NCI-H1417 treated with DMSO at 0.1 percent for 48 hours (cell line): ENCODE results near the gene NLGN4X.

Source experiments
- DNase-seq: peaks from one replicate; lab custom pipeline; 2025; lab: John Stamatoyannopoulos, UW

NLGN4X gene

GRCh38 chrX:5867778-5868177, 360.9 kb downstream of the NLGN4X start:
- DNase-seq: no peak

GRCh38 chrX:5857232-5857631, 371.4 kb downstream of the NLGN4X start:
- DNase-seq: no peak

DNA sequence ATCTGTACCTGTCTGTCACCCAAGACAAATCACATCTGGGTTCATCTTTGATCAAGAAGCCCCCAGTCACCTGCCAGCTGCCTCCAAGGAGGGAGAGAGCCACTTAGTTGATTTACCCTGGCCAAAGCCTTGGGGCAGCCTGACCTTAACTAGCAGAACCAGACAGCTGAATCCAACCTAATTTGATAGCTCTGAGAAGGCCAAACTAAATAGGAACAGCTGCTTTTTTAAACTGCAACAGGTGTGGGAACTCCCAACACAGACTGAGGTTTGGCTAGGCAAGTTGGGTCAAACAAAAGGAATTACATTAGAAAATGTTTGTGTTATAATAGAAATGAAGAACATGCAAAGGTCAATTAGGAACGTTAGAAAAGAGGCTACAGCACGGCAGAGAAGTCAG, 375.7 kb downstream of the NLGN4X start:
- no peak for DNase-seq

DNA sequence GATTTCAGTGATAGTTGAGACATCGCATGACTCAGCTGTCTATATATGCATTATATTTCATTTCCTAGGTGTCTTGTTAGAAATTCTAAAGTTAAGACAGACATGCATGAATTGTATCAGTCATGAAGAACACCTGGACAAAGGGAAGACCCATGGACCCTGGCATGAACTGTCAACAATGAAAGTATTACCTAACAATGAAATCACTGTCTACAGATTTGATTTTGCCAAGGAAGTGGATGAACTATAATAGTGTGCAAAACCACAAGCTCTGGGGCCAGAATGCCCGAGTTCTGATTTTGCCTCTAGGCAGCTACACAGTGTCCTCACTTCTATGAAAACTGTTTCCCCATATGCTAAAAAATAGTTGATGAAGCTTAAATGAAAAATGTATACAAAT, 386.1 kb downstream of the NLGN4X start:
- DNase-seq: no peak
